PFSK-1 (cell line): ENCODE measurements around the gene SLC38A3.

Experiments used
- FOXP2 ChIP-seq: optimal IDR thresholded peaks from 2 replicates; pipeline ENCODE3; 2011; ENCODE audit warnings: borderline replicate concordance, control low read depth, inconsistent platforms; ENCODE audit not compliant: insufficient read depth; ENCODE audit errors: extremely low read length, extremely low read depth
- POLR2AphosphoS5 ChIP-seq: IDR thresholded peaks from 2 replicates; pipeline ENCODE4 v1.6.1; 2012; ENCODE audit warnings: low read depth, mild to moderate bottlenecking, control low read depth, low read length, moderate library complexity
- SIN3A ChIP-seq: IDR thresholded peaks from 2 replicates; pipeline ENCODE4 v1.6.1; 2012; ENCODE audit warnings: mild to moderate bottlenecking, low read length, moderate library complexity, borderline replicate concordance; ENCODE audit not compliant: insufficient read depth
- TAF1 ChIP-seq: IDR thresholded peaks from 2 replicates; pipeline ENCODE4 v1.6.1; 2012; ENCODE audit warnings: low read length, control low read depth, borderline replicate concordance; ENCODE audit not compliant: insufficient read depth
- TF ChIP-seq, protein P1 (sequence below), 2 experiments: IDR thresholded peaks; 2 replicates each; pipeline versions ENCODE4 v1.6.1 to v1.8.0; 2011 to 2012; ENCODE audit warnings: low read depth in 2 of 2, low read length in 2 of 2, control low read depth in 1 of 2, inconsistent platforms in 1 of 2, mild to moderate bottlenecking in 1 of 2, moderate library complexity in 1 of 2; ENCODE audit not compliant: insufficient read depth in 1 of 2

DNA sequence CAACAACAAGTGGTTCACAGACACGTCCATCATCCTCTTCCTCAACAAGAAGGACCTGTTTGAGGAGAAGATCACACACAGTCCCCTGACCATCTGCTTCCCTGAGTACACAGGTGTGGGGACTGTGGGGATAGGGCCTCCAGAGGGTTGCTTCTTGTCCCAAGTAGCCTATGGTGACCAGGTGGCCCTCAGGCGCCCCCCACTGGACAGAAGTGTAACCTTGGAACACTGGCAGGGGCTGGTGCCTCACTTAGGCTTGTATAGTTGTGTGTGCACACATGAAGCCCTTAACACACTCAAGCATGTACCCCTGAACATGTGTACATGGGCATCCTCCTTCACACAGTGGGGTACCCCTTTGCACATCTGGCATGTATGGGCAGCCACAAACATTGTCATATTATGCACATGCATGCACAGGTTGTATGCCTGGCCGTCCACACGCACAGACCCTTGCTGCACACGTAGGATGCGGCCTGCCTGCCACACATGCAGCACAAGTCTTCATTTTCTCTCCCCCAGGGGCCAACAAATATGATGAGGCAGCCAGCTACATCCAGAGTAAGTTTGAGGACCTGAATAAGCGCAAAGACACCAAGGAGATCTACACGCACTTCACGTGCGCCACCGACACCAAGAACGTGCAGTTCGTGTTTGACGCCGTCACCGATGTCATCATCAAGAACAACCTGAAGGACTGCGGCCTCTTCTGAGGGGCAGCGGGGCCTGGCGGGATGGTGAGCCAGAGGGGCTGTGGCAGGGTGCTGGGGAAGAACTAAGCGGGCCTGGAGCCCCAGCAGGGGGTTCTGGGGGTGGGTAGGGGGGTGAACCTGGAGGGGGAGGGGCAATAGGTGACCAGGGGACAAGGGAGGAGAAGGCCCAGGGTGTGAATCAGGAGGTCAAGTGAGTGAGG, 52.2 kb downstream of the SLC38A3 start:
- TF ChIP-seq POLR2AphosphoS5 (no peak), TAF1 (no peak), SIN3A (no peak), FOXP2 (no peak)
- TF ChIP-seq, protein P1, sequence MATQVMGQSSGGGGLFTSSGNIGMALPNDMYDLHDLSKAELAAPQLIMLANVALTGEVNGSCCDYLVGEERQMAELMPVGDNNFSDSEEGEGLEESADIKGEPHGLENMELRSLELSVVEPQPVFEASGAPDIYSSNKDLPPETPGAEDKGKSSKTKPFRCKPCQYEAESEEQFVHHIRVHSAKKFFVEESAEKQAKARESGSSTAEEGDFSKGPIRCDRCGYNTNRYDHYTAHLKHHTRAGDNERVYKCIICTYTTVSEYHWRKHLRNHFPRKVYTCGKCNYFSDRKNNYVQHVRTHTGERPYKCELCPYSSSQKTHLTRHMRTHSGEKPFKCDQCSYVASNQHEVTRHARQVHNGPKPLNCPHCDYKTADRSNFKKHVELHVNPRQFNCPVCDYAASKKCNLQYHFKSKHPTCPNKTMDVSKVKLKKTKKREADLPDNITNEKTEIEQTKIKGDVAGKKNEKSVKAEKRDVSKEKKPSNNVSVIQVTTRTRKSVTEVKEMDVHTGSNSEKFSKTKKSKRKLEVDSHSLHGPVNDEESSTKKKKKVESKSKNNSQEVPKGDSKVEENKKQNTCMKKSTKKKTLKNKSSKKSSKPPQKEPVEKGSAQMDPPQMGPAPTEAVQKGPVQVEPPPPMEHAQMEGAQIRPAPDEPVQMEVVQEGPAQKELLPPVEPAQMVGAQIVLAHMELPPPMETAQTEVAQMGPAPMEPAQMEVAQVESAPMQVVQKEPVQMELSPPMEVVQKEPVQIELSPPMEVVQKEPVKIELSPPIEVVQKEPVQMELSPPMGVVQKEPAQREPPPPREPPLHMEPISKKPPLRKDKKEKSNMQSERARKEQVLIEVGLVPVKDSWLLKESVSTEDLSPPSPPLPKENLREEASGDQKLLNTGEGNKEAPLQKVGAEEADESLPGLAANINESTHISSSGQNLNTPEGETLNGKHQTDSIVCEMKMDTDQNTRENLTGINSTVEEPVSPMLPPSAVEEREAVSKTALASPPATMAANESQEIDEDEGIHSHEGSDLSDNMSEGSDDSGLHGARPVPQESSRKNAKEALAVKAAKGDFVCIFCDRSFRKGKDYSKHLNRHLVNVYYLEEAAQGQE (IDR thresholded peaks at IDR 0.05; ENCODE audit: insufficient read depth in 1 of 2, low read depth in 2 of 2, low read length in 2 of 2): no peak
